Measurements from ENCODE around the gene SPATA3. TPM values are rescaled to one million over a fixed set of nuclear protein-coding genes. Genes with fewer than 3 reads are reported as not detected.

The SPATA3 gene
- total RNA-seq, 4 donors from 2014 or later, result not detected

- no peaks in the 10 kb centered on the region for H3K36me3 ChIP-seq
- no peaks in the 10 kb centered on the region for H3K9me3 ChIP-seq
- no peaks in the 10 kb centered on the region for H3K27me3 ChIP-seq
- H3K27ac ChIP-seq, result no peak overlapping the region
- intact Hi-C loops (cut with DNase I; ENCODE audit: low total_unique reads), result no loop called here
- ATAC-seq (no peak), DNase-seq (no peak)
- no peak overlapping the region for H3K4me3 ChIP-seq
- no peaks in the 10 kb centered on the region for H3K4me1 ChIP-seq
- in situ Hi-C loops (cut with MboI; ENCODE audit: low sequenced_read_pairs in 4 of 4), result loop anchor here in 1 of 4 donors (5.0 kb wide), 1 partner anchor 158 kb away; no protein-coding TSS in a partner anchor
- no peak for TF ChIP-seq CTCF (IDR thresholded peaks at IDR 0.05 in 4 of 5, conservative IDR thresholded peaks at IDR 0.05 in 1 of 5)
- TF ChIP-seq POLR2A (IDR thresholded peaks at IDR 0.05), result no peak
Observed at GRCh38 chr2:230980468-230980867, 15.5 kb upstream of the SPATA3 start.

- intact Hi-C loops (cut with DNase I; ENCODE audit: low total_unique reads), result no loop called here
- Histone ChIP-seq H3K9me3 (no peaks in the 10 kb centered on the region), H3K27ac (no peak overlapping the region), H3K4me1 (no peaks in the 10 kb centered on the region), H3K4me3 (no peak overlapping the region), H3K27me3 (peaks cover 0 to 2% (median 0%) of the 10 kb centered on the region in 3 donors), H3K36me3 (no peaks in the 10 kb centered on the region)
- TF ChIP-seq CTCF (IDR thresholded peaks at IDR 0.05 in 4 of 5, conservative IDR thresholded peaks at IDR 0.05 in 1 of 5) (no peak), POLR2A (IDR thresholded peaks at IDR 0.05) (no peak)
- ATAC-seq (no peak), DNase-seq (no peak)
- in situ Hi-C loops (cut with MboI; ENCODE audit: low sequenced_read_pairs in 4 of 4), result loop anchor here in 1 of 4 donors (5.0 kb wide), 1 partner anchor 159 kb away; no protein-coding TSS in a partner anchor
Observed at GRCh38 chr2:230981704-230982103, 14.2 kb upstream of the SPATA3 start.

- intact Hi-C loops (cut with DNase I; ENCODE audit: low total_unique reads), result no loop called here
- H3K27ac ChIP-seq, result no peak overlapping the region
- in situ Hi-C loops (cut with MboI; ENCODE audit: low sequenced_read_pairs in 4 of 4), result loop anchor here in 1 of 4 donors (5.0 kb wide), 1 partner anchor 160 kb away; no protein-coding TSS in a partner anchor
- peaks cover 0 to 4% of the 10 kb centered on the region in 2 donors for H3K4me1 ChIP-seq
- peaks cover 0 to 5% (median 0%) of the 10 kb centered on the region in 3 donors for H3K27me3 ChIP-seq
- no peak for DNase-seq
- no peaks in the 10 kb centered on the region for H3K36me3 ChIP-seq
- H3K9me3 ChIP-seq, result no peaks in the 10 kb centered on the region
- H3K4me3 ChIP-seq, result no peak overlapping the region
- no peak for ATAC-seq
- TF ChIP-seq POLR2A (IDR thresholded peaks at IDR 0.05) (no peak), CTCF (IDR thresholded peaks at IDR 0.05 in 4 of 5, conservative IDR thresholded peaks at IDR 0.05 in 1 of 5) (no peak)
Observed at GRCh38 chr2:230982126-230982525, 13.8 kb upstream of the SPATA3 start.

GRCh38 chr2:230982528-230982927 lies 13.4 kb upstream of the SPATA3 start:
- in situ Hi-C loops (cut with MboI; ENCODE audit: low sequenced_read_pairs in 4 of 4) (loop anchor here in 1 of 4 donors (5.0 kb wide), 1 partner anchor 160 kb away; no protein-coding TSS in a partner anchor), intact Hi-C loops (cut with DNase I; ENCODE audit: low total_unique reads) (no loop called here)
- Histone ChIP-seq H3K9me3 (no peaks in the 10 kb centered on the region), H3K27ac (no peak overlapping the region), H3K4me3 (no peak overlapping the region), H3K36me3 (no peaks in the 10 kb centered on the region), H3K27me3 (peaks cover 0 to 5% (median 0%) of the 10 kb centered on the region in 3 donors), H3K4me1 (peaks cover 0 to 4% of the 10 kb centered on the region in 2 donors)
- DNase-seq (no peak), ATAC-seq (no peak)
- TF ChIP-seq POLR2A (IDR thresholded peaks at IDR 0.05), result no peak
- no peak for TF ChIP-seq CTCF (IDR thresholded peaks at IDR 0.05 in 4 of 5, conservative IDR thresholded peaks at IDR 0.05 in 1 of 5)

GRCh38 chr2:230983566-230983965 lies 12.4 kb upstream of the SPATA3 start:
- Histone ChIP-seq H3K27ac (no peak overlapping the region), H3K9me3 (no peaks in the 10 kb centered on the region), H3K4me1 (peaks cover 0 to 4% of the 10 kb centered on the region in 2 donors), H3K4me3 (no peak overlapping the region), H3K36me3 (no peaks in the 10 kb centered on the region), H3K27me3 (peaks cover 0 to 5% (median 0%) of the 10 kb centered on the region in 3 donors)
- TF ChIP-seq POLR2A (IDR thresholded peaks at IDR 0.05) (no peak), CTCF (IDR thresholded peaks at IDR 0.05 in 4 of 5, conservative IDR thresholded peaks at IDR 0.05 in 1 of 5) (no peak)
- no peak for DNase-seq
- in situ Hi-C loops (cut with MboI; ENCODE audit: low sequenced_read_pairs in 4 of 4) (loop anchor here in 1 of 4 donors (5.0 kb wide), 1 partner anchor 161 kb away; no protein-coding TSS in a partner anchor), intact Hi-C loops (cut with DNase I; ENCODE audit: low total_unique reads) (no loop called here)
- no peak for ATAC-seq

Data from gastrocnemius medialis (tissue), 4 donors.